H9 (cell line): ENCODE results near the gene NAGK. TPM values are rescaled to one million over a fixed set of nuclear protein-coding genes. Genes with fewer than 3 reads are reported as not detected.
"Not testable (repeated sequence)": the region's sequence is repeated elsewhere in the genome, so short reads cannot be mapped to it uniquely, and the experiment has no call there.

ENCODE experiments used
- DNase-seq: peaks from one replicate; pipeline ENCODE4 v3.0.0-alpha.2; 2017
- H2AFZ ChIP-seq: one replicate; pipeline ENCODE4 v1.6.1; 2013; ENCODE audit warnings: mild to moderate bottlenecking, low read length, control low read depth, moderate library complexity
- H2AK5ac ChIP-seq: 2 replicates; pipeline ENCODE4 v1.6.1; 2013; ENCODE audit warnings: low read length, control low read depth, mixed read lengths; ENCODE audit not compliant: insufficient read length
- H2BK120ac ChIP-seq: one replicate; pipeline ENCODE4 v1.6.1; 2013; ENCODE audit warnings: low read depth, mild to moderate bottlenecking, low read length, control low read depth, inconsistent platforms; ENCODE audit not compliant: poor library complexity, severe bottlenecking
- H2BK12ac ChIP-seq: 2 replicates; pipeline ENCODE4 v1.6.1; 2013; ENCODE audit warnings: low read length, control low read depth, mixed read lengths, low read depth; ENCODE audit not compliant: insufficient read length
- H2BK15ac ChIP-seq: 2 replicates; pipeline ENCODE4 v1.6.1; 2013; ENCODE audit warnings: low read depth, low read length, control low read depth
- H2BK20ac ChIP-seq: one replicate; pipeline ENCODE4 v1.6.1; 2013; ENCODE audit warnings: low read depth, mild to moderate bottlenecking, low read length, control low read depth, inconsistent platforms; ENCODE audit not compliant: poor library complexity, severe bottlenecking
- H2BK5ac ChIP-seq: 2 replicates; pipeline ENCODE4 v1.6.1; 2013; ENCODE audit warnings: low read length, control low read depth, mixed read lengths; ENCODE audit not compliant: insufficient read length
- H3K14ac ChIP-seq: 2 replicates; pipeline ENCODE4 v1.6.1; 2013; ENCODE audit warnings: low read length, control low read depth; ENCODE audit not compliant: insufficient read depth
- H3K18ac ChIP-seq: 2 replicates; pipeline ENCODE4 v1.6.1; 2013; ENCODE audit warnings: low read depth, mild to moderate bottlenecking, mixed read lengths, low read length, control low read depth; ENCODE audit not compliant: insufficient read length
- H3K23ac ChIP-seq: 2 replicates; pipeline ENCODE4 v1.6.1; 2013; ENCODE audit warnings: low read length, control low read depth, mixed read lengths, low read depth; ENCODE audit not compliant: insufficient read length
- H3K23me2 ChIP-seq: 2 replicates; pipeline ENCODE4 v1.6.1; 2013; ENCODE audit warnings: low read depth, mild to moderate bottlenecking, mixed read lengths, low read length, control low read depth; ENCODE audit not compliant: insufficient read length, poor library complexity, severe bottlenecking
- H3K27ac ChIP-seq: 2 replicates; pipeline ENCODE4 v1.5.1; 2013; ENCODE audit warnings: low read length, control low read depth, mixed read lengths, low read depth; ENCODE audit not compliant: insufficient read length
- H3K27me3 ChIP-seq: 2 replicates; pipeline ENCODE4 v1.6.1; 2013; ENCODE audit warnings: low read length, control low read depth, inconsistent platforms; ENCODE audit not compliant: insufficient read depth
- H3K4ac ChIP-seq: 2 replicates; pipeline ENCODE4 v1.6.1; 2013; ENCODE audit warnings: low read depth, mild to moderate bottlenecking, control low read depth, inconsistent platforms, low read length, moderate library complexity
- H3K4me1 ChIP-seq: 2 replicates; pipeline ENCODE4 v1.6.1; 2013; ENCODE audit warnings: low read length, control low read depth, inconsistent platforms; ENCODE audit not compliant: insufficient read depth
- H3K4me2 ChIP-seq: 2 replicates; pipeline ENCODE4 v1.6.1; 2013; ENCODE audit warnings: low read length, control low read depth, mixed read lengths; ENCODE audit not compliant: insufficient read length, insufficient read depth
- H3K56ac ChIP-seq: 2 replicates; pipeline ENCODE4 v1.6.1; 2013; ENCODE audit warnings: low read depth, mild to moderate bottlenecking, mixed read lengths, low read length, control low read depth; ENCODE audit not compliant: insufficient read length
- H3K79me1 ChIP-seq: 2 replicates; pipeline ENCODE4 v1.6.1; 2013; ENCODE audit warnings: low read depth, mild to moderate bottlenecking, moderate library complexity, low read length, control low read depth, inconsistent platforms; ENCODE audit not compliant: insufficient read depth, poor library complexity, severe bottlenecking
- H3K79me2 ChIP-seq: 2 replicates; pipeline ENCODE4 v1.6.1; 2013; ENCODE audit warnings: low read length, control low read depth, inconsistent platforms; ENCODE audit not compliant: insufficient read depth
- H3K9ac ChIP-seq: 2 replicates; pipeline ENCODE4 v1.6.1; 2013; ENCODE audit warnings: low read length, control low read depth, mixed read lengths; ENCODE audit not compliant: insufficient read length; ENCODE audit errors: extremely low read depth
- H3K9me3 ChIP-seq: one replicate; pipeline ENCODE4 v1.6.1; 2013; ENCODE audit warnings: low read depth, low read length, inconsistent platforms; ENCODE audit not compliant: control insufficient read depth
- H3T11ph ChIP-seq: one replicate; pipeline ENCODE4 v1.6.1; 2013; ENCODE audit warnings: mild to moderate bottlenecking, low read length, control low read depth, inconsistent platforms
- H4K20me1 ChIP-seq: one replicate; pipeline ENCODE4 v1.6.1; 2013; ENCODE audit not compliant: control insufficient read depth, insufficient read length, insufficient read depth
- H4K5ac ChIP-seq: 2 replicates; pipeline ENCODE4 v1.6.1; 2013; ENCODE audit warnings: low read depth, mild to moderate bottlenecking, mixed read lengths, low read length, control low read depth; ENCODE audit not compliant: insufficient read length
- H4K8ac ChIP-seq: replicated peaks from 2 replicates; pipeline ENCODE4 v1.6.1; 2013; ENCODE audit warnings: low read length, control low read depth, mixed read lengths, low read depth; ENCODE audit not compliant: insufficient read length
- H4K91ac ChIP-seq: 2 replicates; pipeline ENCODE4 v1.6.1; 2013; ENCODE audit warnings: low read depth, mild to moderate bottlenecking, moderate library complexity, mixed read lengths, low read length, control low read depth; ENCODE audit not compliant: insufficient read length
- H3K27ac Mint-ChIP-seq, 3 experiments: 2 replicates in 2 of 3; 3 replicates in 1 of 3; pipeline ENCODE4 v1.8.0; 2020 to 2021; ENCODE audit warnings: mixed read lengths in 3 of 3, mild to moderate bottlenecking in 1 of 3, moderate library complexity in 1 of 3
- H3K27me3 Mint-ChIP-seq: 2 replicates; pipeline ENCODE4 v1.8.0; 2021; ENCODE audit warnings: low read depth, mild to moderate bottlenecking, moderate library complexity, mixed read lengths
- H3K36me3 Mint-ChIP-seq, 3 experiments: 2 replicates in 2 of 3; 3 replicates in 1 of 3; pipeline ENCODE4 v1.8.0; 2020 to 2021; ENCODE audit warnings: low read depth in 3 of 3, mixed read lengths in 3 of 3; ENCODE audit not compliant: insufficient read depth in 1 of 3
- H3K4me1 Mint-ChIP-seq, 2 experiments: 2 replicates each; pipeline ENCODE4 v1.8.0; 2020; ENCODE audit warnings: mixed read lengths in 2 of 2
- H3K4me3 Mint-ChIP-seq, 2 experiments: 2 replicates in 1 of 2; 3 replicates in 1 of 2; pipeline ENCODE4 v1.8.0; 2020 to 2021; ENCODE audit warnings: mild to moderate bottlenecking in 2 of 2, mixed read lengths in 2 of 2, moderate library complexity in 1 of 2
- H3K9me3 Mint-ChIP-seq, 2 experiments: 2 replicates in 1 of 2; 3 replicates in 1 of 2; pipeline ENCODE4 v1.8.0; 2020; ENCODE audit warnings: mild to moderate bottlenecking in 2 of 2, mixed read lengths in 2 of 2, moderate library complexity in 1 of 2
- WGBS: extraction: QIAGEN DNeasy Blood & Tissue Kit; methylation state at CpG from one replicate; pipeline ENCODE4 v1.1.7; 2013; ENCODE audit warnings: missing lambda C conversion rate, low lambda C conversion rate, mixed read lengths; ENCODE audit not compliant: insufficient read length; ENCODE audit errors: extremely low coverage; 5-methylcytosine and 5-hydroxymethylcytosine counted together
- total RNA-seq: library from RNA; stranded (reverse); gene quantifications from 2 replicates; pipeline ENCODE4 v1.2.1, GENCODE V29; 2021

Gene NAGK
- total RNA-seq, 1 experiment from 2014 or later, result 74.4 TPM

DNA sequence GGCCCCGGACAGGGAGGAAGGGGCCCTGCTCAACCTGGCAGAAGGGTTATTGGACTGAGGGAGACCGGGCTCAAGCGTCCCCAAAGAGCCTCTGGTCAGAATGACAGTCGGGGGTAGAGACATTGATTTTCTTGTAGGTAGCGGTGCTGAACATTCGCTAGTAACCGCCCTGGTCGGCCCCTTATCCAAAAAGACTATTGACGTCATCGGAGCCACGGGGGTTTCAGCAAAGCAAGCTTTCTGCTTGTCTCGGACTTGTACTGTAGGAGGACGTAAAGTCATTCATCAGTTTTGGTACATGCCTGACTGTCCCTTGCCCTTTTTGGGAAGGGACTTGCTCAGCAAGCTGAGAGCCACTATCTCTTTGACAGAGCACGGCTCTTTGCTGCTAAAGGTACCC, 47.1 kb upstream of the NAGK start:
- H4K20me1 ChIP-seq, H2AK5ac ChIP-seq, H3K27me3 Mint-ChIP-seq, H3K27ac Mint-ChIP-seq, H3K79me1 ChIP-seq, H3K14ac ChIP-seq, H3K27me3 ChIP-seq, H3K79me2 ChIP-seq, H2BK15ac ChIP-seq, H3K56ac ChIP-seq, H2BK12ac ChIP-seq, H3K18ac ChIP-seq, H3K36me3 Mint-ChIP-seq, H3K4me2 ChIP-seq, H3K9me3 ChIP-seq, H3K9ac ChIP-seq, H3K9me3 Mint-ChIP-seq, DNase-seq, H3K23ac ChIP-seq, H3T11ph ChIP-seq, H3K27ac ChIP-seq, H4K8ac ChIP-seq, H3K4me1 ChIP-seq, H2AFZ ChIP-seq, H4K5ac ChIP-seq, H2BK20ac ChIP-seq, H3K23me2 ChIP-seq, H3K4me3 Mint-ChIP-seq, H3K4ac ChIP-seq, H2BK5ac ChIP-seq, H2BK120ac ChIP-seq, H4K91ac ChIP-seq: not testable (repeated sequence)
- WGBS, result no CpG with 5 or more reads among the region's 14 CpGs
- H3K4me1 Mint-ChIP-seq, result peaks cover 10 to 20% of the 10 kb centered on the region in 2 experiments
